AG04450 (cell line): Measurements from ENCODE around the gene TMIGD3. TPM values are rescaled to one million over a fixed set of nuclear protein-coding genes. Genes with fewer than 3 reads are reported as not detected.
A peak's percentile ranks its signal among the peaks of the same experiment; 100 is the strongest.
"Not testable (repeated sequence)": the region's sequence is repeated elsewhere in the genome, so short reads cannot be mapped to it uniquely, and the experiment has no call there.

Experiments used
- CTCF ChIA-PET: fragments of 300-600, 350-600 bp; formaldehyde crosslinking; extraction: SDS; loops from one replicate; lab custom pipeline; 2022; ENCODE audit warnings: antibody characterized with exemption, inconsistent platforms; lab: Charles Lee
- POLR2A ChIA-PET: fragments of 350-600 bp; formaldehyde crosslinking; extraction: SDS; loops from one replicate; lab custom pipeline; 2021; ENCODE audit warnings: antibody characterized with exemption, inconsistent platforms; lab: Yijun Ruan, JAX
- DNase-seq: peaks from one replicate; pipeline ENCODE4 v3.0.0-alpha.2; 2011; ENCODE audit warnings: low read depth, low spot score
- H3K27ac ChIP-seq: one replicate; pipeline ENCODE4 v1.5.1; 2012; ENCODE audit warnings: low read depth, low read length, control low read depth
- H3K27me3 ChIP-seq: one replicate; pipeline ENCODE4 v1.6.0; 2012; ENCODE audit warnings: low read length; ENCODE audit not compliant: control insufficient read depth, insufficient read depth
- H3K4me3 ChIP-seq: 2 replicates; pipeline ENCODE4 v1.5.1; 2011; ENCODE audit warnings: mild to moderate bottlenecking, low read depth, low read length, control low read depth
- H3K9me3 ChIP-seq: 2 replicates; pipeline ENCODE4 v1.5.1; 2012; ENCODE audit warnings: low read length; ENCODE audit not compliant: control insufficient read depth, insufficient read depth
- CTCF ChIP-seq: IDR thresholded peaks from 2 replicates; pipeline ENCODE4 v1.5.1; 2011; ENCODE audit warnings: low read depth, low read length, control low read depth, inconsistent platforms
- polyA minus RNA-seq: library from RNA; depleted of rRNA, polyadenylated mRNA; stranded (reverse); fragments of >200 nt; gene quantifications from 2 replicates; pipeline ENCODE4 v1.2.3, GENCODE V29; 2011; rRNA and poly(A)+ RNA removed
- polyA plus RNA-seq: library from polyadenylated mRNA; depleted of rRNA; stranded (reverse); fragments of >200 nt; gene quantifications from 2 replicates; pipeline ENCODE4 v1.2.3, GENCODE V29; 2011; rRNA removed

TMIGD3 gene
- polyA plus RNA-seq (0.11 TPM in 1 of 2 replicates, not detected in the other), polyA minus RNA-seq (not detected in 2 replicates)

- ChIA-PET POLR2A (no interaction called here), CTCF (interaction anchor here (0.8 to 1.5 kb wide), 3 partner anchors 22 to 266 kb away, joined by 3 to 4 read pairs (median 3); no protein-coding TSS in a partner anchor)
- Histone ChIP-seq H3K4me3 (no peak within 1 kb of the TSS), H3K27ac (no peak within 1 kb of the TSS), H3K27me3 (peaks cover 15% of the 10 kb centered on the region), H3K9me3 (no peaks in the 10 kb centered on the region)
- no peak for TF ChIP-seq CTCF
- no peak for DNase-seq
Measured at GRCh38 chr1:111503585-111504060, at the start of gene TMIGD3, which contains the start of gene ADORA3. Gene TMIGD3, minus strand, starts transcription at chr1:111503633. Its CDS starts 279 bp downstream, at chr1:111503354. Gene ADORA3, minus strand, starts transcription at chr1:111503633. Its CDS starts 279 bp downstream, at chr1:111503354.

GRCh38 chr1:111553196-111553595 is 49.8 kb upstream of the TMIGD3 start:
- DNase-seq: peak; percentile 47
- Histone ChIP-seq H3K9me3 (no peaks in the 10 kb centered on the region), H3K4me3 (no peak overlapping the region), H3K27ac (no peak overlapping the region), H3K27me3 (no peaks in the 10 kb centered on the region)
- ChIA-PET POLR2A (interaction anchor here (0.6 to 1.0 kb wide), 5 partner anchors 11 to 217 kb away, joined by 3 to 6 read pairs (median 4); no protein-coding TSS in a partner anchor), CTCF (interaction anchor here (0.9 to 1.5 kb wide), 3 partner anchors 45 to 47 kb away, joined by 3 to 8 read pairs (median 3); no protein-coding TSS in a partner anchor)
- no peak for TF ChIP-seq CTCF

GRCh38 chr1:111552587-111552986 is 49.2 kb upstream of the TMIGD3 start:
- H3K4me3 ChIP-seq: no peak overlapping the region
- H3K9me3 ChIP-seq: no peaks in the 10 kb centered on the region
- TF ChIP-seq CTCF: no peak
- POLR2A ChIA-PET: no interaction called here
- no peak overlapping the region for H3K27ac ChIP-seq
- H3K27me3 ChIP-seq: no peaks in the 10 kb centered on the region
- no peak for DNase-seq
- CTCF ChIA-PET: interaction anchor here (0.9 to 1.1 kb wide), 2 partner anchors 45 to 48 kb away, joined by 3 read pairs; no protein-coding TSS in a partner anchor

DNA sequence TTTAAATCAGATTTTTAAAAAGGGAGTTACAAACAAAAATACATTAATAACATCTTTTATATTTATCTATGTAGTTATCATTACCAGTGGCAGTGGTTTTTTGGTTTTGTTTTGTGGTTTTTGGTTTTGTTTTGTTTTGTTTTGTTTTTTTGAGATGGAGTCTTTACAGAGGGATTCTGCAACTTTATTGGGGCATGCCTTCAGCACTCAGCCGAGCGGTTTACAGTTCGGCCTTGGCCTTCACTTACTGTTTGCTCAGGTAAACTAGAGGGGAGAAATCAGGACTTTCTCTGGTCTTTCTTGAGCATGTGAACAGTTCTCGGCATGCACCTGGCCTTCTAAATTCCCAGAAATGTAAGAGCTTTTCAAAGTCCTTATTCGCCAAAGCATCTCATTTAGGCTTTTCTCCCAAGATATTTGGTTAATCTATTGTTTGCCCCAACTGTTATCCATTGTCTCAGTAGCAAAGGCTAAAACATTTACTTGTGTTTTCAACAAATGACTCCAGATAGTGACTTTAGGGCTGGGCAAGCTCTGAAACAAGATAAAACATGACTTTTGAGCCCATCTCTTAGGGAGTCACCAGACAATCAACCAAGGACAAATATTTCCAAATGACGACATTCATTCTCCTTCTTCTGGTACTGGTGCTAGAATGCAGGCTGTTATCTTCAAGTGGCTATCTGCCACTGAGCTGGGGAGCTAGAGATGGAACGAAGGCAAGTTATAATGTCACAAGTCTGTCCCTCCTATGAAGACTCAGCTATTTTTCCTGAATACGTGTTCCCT is 48.4 kb upstream of the TMIGD3 start:
- Histone ChIP-seq H3K27ac (no peak overlapping the region), H3K4me3 (no peak overlapping the region), H3K27me3 (no peaks in the 10 kb centered on the region), H3K9me3 (no peaks in the 10 kb centered on the region)
- CTCF ChIA-PET: interaction anchor here (0.6 to 0.8 kb wide), 2 partner anchors 43 to 121 kb away, joined by 3 read pairs; no protein-coding TSS in a partner anchor
- POLR2A ChIA-PET: no interaction called here
- no peak for TF ChIP-seq CTCF
- no peak for DNase-seq

GRCh38 chr1:111547786-111548185 is 44.4 kb upstream of the TMIGD3 start:
- H3K4me3 ChIP-seq, H3K9me3 ChIP-seq, DNase-seq, CTCF ChIA-PET, H3K27me3 ChIP-seq, POLR2A ChIA-PET, H3K27ac ChIP-seq: not testable (repeated sequence)
